Erythroblast (primary cell): Measurements from ENCODE around the gene RGPD5.
"Not testable (repeated sequence)": the region's sequence is repeated elsewhere in the genome, so short reads cannot be mapped to it uniquely, and the experiment has no call there.

ENCODE experiments used
- GATA1 ChIP-seq: IDR thresholded peaks from 2 replicates; pipeline ENCODE4 v1.6.1; 2011; ENCODE audit warnings: low read depth, mild to moderate bottlenecking, control low read depth, low read length, moderate library complexity
- POLR2A ChIP-seq: IDR thresholded peaks from 2 replicates; pipeline ENCODE4 v1.6.1; 2011; ENCODE audit warnings: mild to moderate bottlenecking, low read length

GRCh38 chr2:109894141-109894540, 100.0 kb downstream of the RGPD5 start:
- TF ChIP-seq POLR2A, GATA1: not testable (repeated sequence)
